H1 (cell line): ENCODE measurements around the gene INCENP. TPM values are rescaled to one million over a fixed set of nuclear protein-coding genes. Genes with fewer than 3 reads are reported as not detected.

ENCODE experiments used
- CTCF ChIA-PET: fragments of 300-600 bp; sonication (Branson Sonifier 250); formaldehyde crosslinking; loops from one replicate; lab custom pipeline; 2021; ENCODE audit not compliant: partially characterized antibody; lab: Charles Lee
- POLR2A ChIA-PET: fragments of 300-600 bp; sonication (Branson Sonifier 250); formaldehyde crosslinking; loops from one replicate; lab custom pipeline; 2021; ENCODE audit warnings: inconsistent platforms; ENCODE audit not compliant: partially characterized antibody; lab: Charles Lee
- DNase-seq, 2 experiments: peaks; one replicate each; pipeline versions ENCODE4 v3.0.0 to v3.0.0-alpha.2; 2010 to 2022; ENCODE audit warnings: low spot score in 2 of 2, low read depth in 1 of 2, mixed read lengths in 1 of 2
- FAIRE-seq: peaks from 2 replicates; lab custom pipeline; 2011; peaks lifted over from hg19 to GRCh38; lab: Jason Lieb, UNC
- H2AFZ ChIP-seq: 2 replicates; pipeline ENCODE4 v1.8.1; 2012; ENCODE audit warnings: low read length, inconsistent platforms
- H2AK5ac ChIP-seq: 2 replicates; pipeline ENCODE4 v1.6.1; 2013; ENCODE audit warnings: low read depth, low read length
- H2BK120ac ChIP-seq: replicated peaks from 2 replicates; pipeline ENCODE3; 2013; ENCODE audit warnings: low read depth, low read length, inconsistent platforms
- H2BK12ac ChIP-seq: 2 replicates; pipeline ENCODE4 v1.6.1; 2013; ENCODE audit warnings: low read depth, low read length
- H2BK15ac ChIP-seq: 2 replicates; pipeline ENCODE4 v1.6.1; 2013; ENCODE audit warnings: low read length
- H2BK20ac ChIP-seq: 2 replicates; pipeline ENCODE4 v1.6.1; 2013; ENCODE audit warnings: low read length
- H2BK5ac ChIP-seq: 2 replicates; pipeline ENCODE4 v1.6.1; 2013; ENCODE audit warnings: low read depth, low read length
- H3K14ac ChIP-seq: 2 replicates; pipeline ENCODE4 v1.6.1; 2013; ENCODE audit warnings: inconsistent platforms; ENCODE audit not compliant: insufficient read length
- H3K18ac ChIP-seq: 2 replicates; pipeline ENCODE4 v1.6.1; 2013; ENCODE audit warnings: low read length; ENCODE audit errors: extremely low read depth
- H3K23ac ChIP-seq: 2 replicates; pipeline ENCODE4 v1.6.1; 2013; ENCODE audit warnings: inconsistent platforms; ENCODE audit not compliant: insufficient read length
- H3K23me2 ChIP-seq: 2 replicates; pipeline ENCODE4 v1.6.1; 2013; ENCODE audit warnings: low read depth, low read length
- H3K27ac ChIP-seq: 2 replicates; pipeline ENCODE4 v1.6.1; 2011; ENCODE audit warnings: low read depth, low read length, inconsistent platforms
- H3K27me3 ChIP-seq, 4 experiments: replicated peaks in 1 of 4; 1 replicate in 1 of 4; 2 replicates in 3 of 4; pipeline versions ENCODE4 v1.6.1 to v1.8.1; 2011 to 2013; ENCODE audit warnings: low read length in 3 of 4, mild to moderate bottlenecking in 3 of 4, inconsistent platforms in 2 of 4, mixed read lengths in 2 of 4, moderate library complexity in 1 of 4; ENCODE audit not compliant: control insufficient read depth in 3 of 4, insufficient read depth in 3 of 4; ENCODE audit errors: extremely low read depth in 1 of 4
- H3K36me3 ChIP-seq, 4 experiments: 2 replicates each; pipeline versions ENCODE4 v1.6.1 to v1.8.1; 2011 to 2013; ENCODE audit warnings: mild to moderate bottlenecking in 4 of 4, low read length in 3 of 4, moderate library complexity in 2 of 4, control low read depth in 1 of 4, inconsistent platforms in 1 of 4; ENCODE audit not compliant: insufficient read depth in 4 of 4, control insufficient read depth in 2 of 4
- H3K4ac ChIP-seq: replicated peaks from 2 replicates; pipeline ENCODE3; 2013; ENCODE audit warnings: low read length, low read depth, mixed read lengths, inconsistent platforms; ENCODE audit not compliant: insufficient read length
- H3K4me1 ChIP-seq, 4 experiments: replicated peaks in 1 of 4; 1 replicate in 1 of 4; 2 replicates in 3 of 4; pipeline versions ENCODE4 v1.6.1 to v1.8.1; 2011 to 2013; ENCODE audit warnings: low read length in 3 of 4, inconsistent platforms in 2 of 4, mixed read lengths in 1 of 4; ENCODE audit not compliant: insufficient read depth in 4 of 4, control insufficient read depth in 3 of 4
- H3K4me2 ChIP-seq, 2 experiments: 2 replicates each; pipeline versions ENCODE4 v1.6.1 to v1.8.1; 2011 to 2013; ENCODE audit warnings: low read depth in 2 of 2, low read length in 2 of 2, control low read depth in 1 of 2, inconsistent platforms in 1 of 2, mild to moderate bottlenecking in 1 of 2; ENCODE audit not compliant: insufficient read depth in 1 of 2
- H3K4me3 ChIP-seq, 4 experiments: fragments of 200-600, 300-600 bp in 1 of 4; sonication (generic), shearing (Covaris generic), sonication (Bioruptor Twin) in 1 of 4; 2 replicates each; pipeline versions ENCODE4 v1.5.1 to v1.8.1; 2011 to 2016; ENCODE audit warnings: low read length in 4 of 4, low read depth in 3 of 4, control low read depth in 2 of 4, inconsistent platforms in 2 of 4, mild to moderate bottlenecking in 2 of 4, mixed read lengths in 1 of 4, moderate library complexity in 1 of 4; ENCODE audit not compliant: insufficient read depth in 2 of 4; ENCODE audit errors: extremely low read depth in 1 of 4
- H3K56ac ChIP-seq: replicated peaks from 2 replicates; pipeline ENCODE3; 2013; ENCODE audit warnings: low read depth, mild to moderate bottlenecking, mixed read lengths, low read length, inconsistent platforms; ENCODE audit not compliant: insufficient read length
- H3K79me1 ChIP-seq: 2 replicates; pipeline ENCODE4 v1.6.1; 2013; ENCODE audit warnings: low read depth, low read length, control low read depth
- H3K79me2 ChIP-seq, 2 experiments: 2 replicates each; pipeline versions ENCODE4 v1.6.1 to v1.8.1; 2012 to 2013; ENCODE audit warnings: low read length in 2 of 2, mild to moderate bottlenecking in 2 of 2, inconsistent platforms in 1 of 2; ENCODE audit not compliant: insufficient read depth in 2 of 2, control insufficient read depth in 1 of 2
- H3K9ac ChIP-seq, 4 experiments: replicated peaks in 1 of 4; 1 replicate in 1 of 4; 2 replicates in 3 of 4; pipeline versions ENCODE4 v1.6.1 to v1.8.1; 2011 to 2013; ENCODE audit warnings: low read depth in 3 of 4, low read length in 3 of 4, control low read depth in 2 of 4, mild to moderate bottlenecking in 2 of 4, moderate library complexity in 2 of 4, inconsistent platforms in 1 of 4; ENCODE audit errors: extremely low read depth in 1 of 4
- H3K9me3 ChIP-seq, 2 experiments: 2 replicates each; pipeline versions ENCODE4 v1.6.1 to v1.8.1; 2012 to 2013; ENCODE audit warnings: mild to moderate bottlenecking in 2 of 2, moderate library complexity in 2 of 2, control low read depth in 1 of 2, inconsistent platforms in 1 of 2, low read depth in 1 of 2, low read length in 1 of 2, mixed read lengths in 1 of 2; ENCODE audit not compliant: insufficient read depth in 2 of 2
- H4K20me1 ChIP-seq, 2 experiments: replicated peaks in 1 of 2; 2 replicates each; pipeline versions ENCODE3 to v1.8.1; 2011 to 2013; ENCODE audit warnings: inconsistent platforms in 2 of 2, low read length in 2 of 2, mild to moderate bottlenecking in 1 of 2; ENCODE audit not compliant: insufficient read depth in 2 of 2, control insufficient read depth in 1 of 2
- H4K5ac ChIP-seq: 2 replicates; pipeline ENCODE4 v1.6.1; 2013; ENCODE audit warnings: low read length, low read depth, mixed read lengths, inconsistent platforms; ENCODE audit not compliant: insufficient read length
- H4K8ac ChIP-seq: 2 replicates; pipeline ENCODE4 v1.8.0; 2013; ENCODE audit warnings: mild to moderate bottlenecking, moderate library complexity, low read length, inconsistent platforms; ENCODE audit not compliant: insufficient read depth; ENCODE audit errors: extremely low read depth
- H4K91ac ChIP-seq: replicated peaks from 2 replicates; pipeline ENCODE3; 2013; ENCODE audit warnings: low read length, mixed read lengths, inconsistent platforms; ENCODE audit not compliant: insufficient read length
- KDM1A ChIP-seq: fragments of 200-600, 300-600 bp; sonication (generic); IDR thresholded peaks from 2 replicates; pipeline ENCODE4 v1.7.1; 2016; ENCODE audit warnings: mild to moderate bottlenecking, low read length, borderline replicate concordance
- RXRA ChIP-seq: IDR thresholded peaks from 2 replicates; pipeline ENCODE4 v1.6.1; 2011; ENCODE audit warnings: low read depth, mild to moderate bottlenecking, low read length, moderate library complexity; ENCODE audit not compliant: insufficient read depth
- WGBS, 2 experiments: shearing (Covaris generic) in 1 of 2; methylation state at CpG; one replicate each; pipeline versions ENCODE4 v1.1.6 to v1.1.7; 2013 to 2015; ENCODE audit warnings: low lambda C conversion rate in 2 of 2, mixed read lengths in 2 of 2, inconsistent platforms in 1 of 2, low coverage in 1 of 2, missing lambda C conversion rate in 1 of 2; ENCODE audit not compliant: insufficient replicate concordance in 2 of 2, insufficient coverage in 1 of 2, insufficient read length in 1 of 2; ENCODE audit errors: extremely low coverage in 1 of 2, missing lambda C conversion rate in 1 of 2; 5-methylcytosine and 5-hydroxymethylcytosine counted together
- polyA plus RNA-seq, 7 experiments: library from polyadenylated mRNA; depleted of rRNA in 3 of 7; stranded (reverse) in 5 of 7; unstranded in 2 of 7; fragments of >200 nt in 5 of 7; fragments of 200-250 nt in 2 of 7; gene quantifications; 1 replicate in 5 of 7; 2 replicates in 1 of 7; 4 replicates in 1 of 7; pipeline versions ENCODE4 v1.2.1 to v1.2.3, GENCODE V29; 2011 to 2013; ENCODE audit warnings: missing spikeins in 2 of 7, mixed read lengths in 2 of 7
- total RNA-seq: library from RNA; stranded (reverse); fragmentation: NEBNext Ultra II Directional; extraction: Animal tissue kit (Norgen Biotek cat#: 25700); gene quantifications from 2 replicates; pipeline ENCODE4 v1.2.1, GENCODE V29; 2021
- TF ChIP-seq, protein P1 (sequence below): IDR thresholded peaks from 2 replicates; pipeline ENCODE4 v1.6.1; 2012; ENCODE audit warnings: inconsistent platforms
- TF ChIP-seq, protein P2 (sequence below): IDR thresholded peaks from 2 replicates; pipeline ENCODE4 v1.6.1; 2012; ENCODE audit warnings: inconsistent platforms

Gene INCENP
- total and polyA plus RNA-seq, 2 of the 8 experiments (the other 6 are each of a cell fraction or from before 2014, with no cell fraction given), result 25.4 to 132 TPM

DNA sequence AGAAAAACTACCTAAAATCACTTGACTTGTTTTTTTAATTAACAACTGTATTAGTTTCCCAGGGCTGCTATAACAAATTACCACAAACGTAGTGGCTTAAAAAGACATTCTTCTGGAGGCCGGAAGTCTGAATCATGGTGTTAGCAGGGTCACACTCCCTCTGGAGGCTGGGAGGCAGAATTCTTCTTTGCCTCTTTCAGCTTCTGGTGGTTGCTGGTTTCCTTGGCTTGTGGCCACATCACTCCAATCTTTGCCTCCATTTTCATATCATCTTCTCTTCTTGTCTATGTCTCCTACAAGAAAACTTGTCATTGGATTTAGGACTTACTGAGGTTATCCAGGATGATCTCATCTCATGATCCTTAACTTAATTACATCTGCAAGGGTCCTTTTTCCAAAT is 7.4 kb upstream of the INCENP start:
- Histone ChIP-seq H2BK12ac (no peak overlapping the region), H3K27ac (no peak overlapping the region), H3K79me1 (no peaks in the 10 kb centered on the region), H2AFZ (no peak overlapping the region), H3K4me3 (no peak overlapping the region), H2BK15ac (no peak overlapping the region), H4K5ac (no peak overlapping the region), H4K8ac (no peak overlapping the region), H3K23ac (no peak overlapping the region), H2AK5ac (no peak overlapping the region), H3K4me1 (no peaks in the 10 kb centered on the region), H3K23me2 (no peaks in the 10 kb centered on the region), H3K18ac (no peak overlapping the region), H3K56ac (no peak overlapping the region), H3K4me2 (no peak overlapping the region), H3K9ac (no peak overlapping the region), H3K36me3 (no peaks in the 10 kb centered on the region), H3K27me3 (no peaks in the 10 kb centered on the region), H4K20me1 (no peaks in the 10 kb centered on the region), H2BK120ac (no peak overlapping the region), H2BK5ac (no peak overlapping the region), H3K4ac (no peak overlapping the region), H2BK20ac (no peak overlapping the region), H4K91ac (no peak overlapping the region), H3K79me2 (no peaks in the 10 kb centered on the region), H3K9me3 (peaks cover 0 to 11% of the 10 kb centered on the region in 2 experiments; a peak in 2 of 4 replicates), H3K14ac (no peak overlapping the region)
- CTCF ChIA-PET, result interaction anchor here (1.7 kb wide), 1 partner anchor 10 kb away, joined by 4 read pairs; no protein-coding TSS in a partner anchor
- FAIRE-seq, result no peak
- POLR2A ChIA-PET, result no interaction called here
- no peak for DNase-seq
- TF ChIP-seq, protein P1, sequence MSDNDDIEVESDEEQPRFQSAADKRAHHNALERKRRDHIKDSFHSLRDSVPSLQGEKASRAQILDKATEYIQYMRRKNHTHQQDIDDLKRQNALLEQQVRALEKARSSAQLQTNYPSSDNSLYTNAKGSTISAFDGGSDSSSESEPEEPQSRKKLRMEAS, result no peak
- TF ChIP-seq, protein P2, sequence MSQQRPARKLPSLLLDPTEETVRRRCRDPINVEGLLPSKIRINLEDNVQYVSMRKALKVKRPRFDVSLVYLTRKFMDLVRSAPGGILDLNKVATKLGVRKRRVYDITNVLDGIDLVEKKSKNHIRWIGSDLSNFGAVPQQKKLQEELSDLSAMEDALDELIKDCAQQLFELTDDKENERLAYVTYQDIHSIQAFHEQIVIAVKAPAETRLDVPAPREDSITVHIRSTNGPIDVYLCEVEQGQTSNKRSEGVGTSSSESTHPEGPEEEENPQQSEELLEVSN, result no peak
- TF ChIP-seq KDM1A, result peak; percentile 54; the same call in 1 of the 2 replicates
- TF ChIP-seq RXRA, result no peak
- WGBS, 2 experiments, result 97% methylated on average over 2 of the region's 2 CpGs; no CpG with 5 or more reads in 1 of the 2 experiments
